Effector CD8-positive, alpha-beta T cell (primary cell): ENCODE data around the gene BCDIN3D.

Experiments
- DNase-seq: peaks from one replicate; lab custom pipeline; 2025; lab: John Stamatoyannopoulos, UW

BCDIN3D gene

DNA sequence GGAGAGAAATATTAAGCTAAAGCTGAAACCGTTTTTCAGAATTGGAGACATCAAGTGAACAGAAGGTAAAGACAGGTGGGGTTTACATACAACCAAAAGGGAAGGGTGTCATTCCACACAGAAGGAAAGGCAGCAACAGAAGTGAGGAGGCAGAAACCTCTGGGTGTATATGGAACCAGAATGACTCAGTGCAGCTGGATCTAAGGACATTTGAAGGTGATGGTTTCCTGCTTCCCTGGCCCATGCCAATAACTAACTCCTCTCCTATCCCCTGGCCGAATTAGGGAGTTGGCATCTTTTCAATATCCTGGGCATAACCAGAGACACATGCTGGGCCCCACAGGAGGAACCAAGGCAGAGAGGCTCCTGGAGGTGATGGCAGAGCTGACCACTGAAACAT is 23.1 kb downstream of the BCDIN3D start:
- DNase-seq: no peak

- DNase-seq: no peak
Measured at GRCh38 chr12:49818241-49818895, 24.5 kb downstream of the BCDIN3D start.

DNA sequence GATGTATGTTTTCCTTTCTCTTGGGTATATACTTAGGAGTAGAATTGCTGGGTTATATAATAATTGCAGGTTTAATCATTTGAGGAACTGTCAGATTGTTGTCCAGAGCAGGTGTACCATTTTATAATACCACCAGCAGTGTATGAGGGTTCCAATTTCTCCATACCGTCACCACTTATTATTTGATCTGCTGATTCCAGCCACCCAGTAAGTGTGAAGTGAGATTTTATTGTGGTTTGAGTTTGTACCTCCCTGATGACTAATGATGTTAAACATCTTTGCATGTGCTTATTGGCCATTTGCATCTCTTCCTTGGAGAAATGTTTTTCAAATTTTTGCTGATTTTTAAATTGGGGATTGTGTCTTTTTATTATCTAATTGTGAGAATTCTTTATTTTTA is 29.8 kb downstream of the BCDIN3D start:
- no peak for DNase-seq

DNA sequence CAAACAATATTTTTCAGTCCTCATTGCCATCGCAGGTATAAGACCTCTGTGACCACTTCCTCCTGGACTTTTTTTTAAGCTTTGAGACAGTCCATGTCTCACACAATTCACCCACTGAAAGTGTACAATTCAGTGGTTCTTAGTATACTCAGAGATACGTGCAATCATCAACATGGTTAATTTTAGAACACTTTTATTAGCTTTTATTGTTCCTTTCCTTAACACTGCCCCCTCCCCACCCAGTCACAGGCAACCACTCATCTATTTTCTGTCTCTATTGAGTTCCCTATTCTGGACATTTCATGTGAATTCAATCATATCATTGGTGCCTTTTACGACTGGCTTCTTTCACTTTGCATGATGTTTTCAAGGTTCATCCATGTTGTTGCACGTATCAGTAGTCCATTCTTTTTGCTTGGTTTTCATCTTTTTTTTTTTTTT is 30.9 kb downstream of the BCDIN3D start:
- no peak for DNase-seq

- no peak for DNase-seq
Measured at GRCh38 chr12:49811136-49811535, 31.8 kb downstream of the BCDIN3D start.

DNA sequence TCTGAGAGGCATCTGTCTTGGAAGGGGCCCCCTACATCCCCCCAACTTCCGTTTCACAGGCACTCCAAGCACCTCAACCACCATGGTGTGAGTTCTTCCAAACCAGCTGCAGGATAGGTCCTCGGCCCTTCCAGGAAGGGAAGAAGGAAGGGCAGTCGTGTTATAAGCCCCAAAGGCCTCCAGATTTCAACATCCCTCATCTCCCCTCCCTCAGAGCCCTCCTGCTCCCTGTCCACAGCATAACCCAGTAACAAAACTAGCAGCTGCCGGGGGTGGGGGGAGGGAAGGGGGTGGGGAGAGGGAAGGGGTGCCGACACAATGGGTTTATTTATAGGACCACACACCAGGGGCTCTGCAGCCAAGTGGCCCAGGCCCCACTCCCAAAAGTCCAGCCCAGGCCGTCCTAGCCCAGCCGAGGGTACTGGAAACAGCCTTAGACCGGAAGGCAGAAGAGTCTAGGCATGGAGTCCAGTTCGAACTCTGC is 33.0 kb downstream of the BCDIN3D start:
- no peak for DNase-seq

DNA sequence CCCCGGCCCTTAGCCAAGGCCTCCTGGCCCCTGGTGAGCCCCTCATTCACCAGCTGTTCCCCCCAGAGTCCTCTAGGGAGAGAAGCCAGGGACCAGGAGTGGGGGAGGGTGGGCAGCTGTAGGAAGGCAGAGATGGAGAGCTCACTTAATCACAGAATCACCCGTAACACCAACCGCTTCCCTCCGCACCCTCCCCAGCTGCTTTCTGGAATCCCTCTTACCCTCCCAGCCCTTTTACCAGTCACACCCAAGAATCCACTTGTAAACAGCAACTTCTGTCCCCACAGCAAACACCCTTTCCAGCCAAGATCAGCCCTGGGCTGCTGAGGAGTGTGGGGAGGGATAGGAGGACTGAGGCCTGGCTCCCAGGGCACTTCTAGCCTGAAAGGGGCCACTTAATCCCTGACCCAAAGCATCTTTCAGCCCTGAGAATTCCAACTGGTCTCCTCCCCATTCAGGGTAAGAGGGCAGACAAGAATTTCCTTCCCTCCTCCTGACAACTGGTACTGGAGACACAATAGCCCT is 33.5 kb downstream of the BCDIN3D start:
- DNase-seq: no peak

- no peak for DNase-seq
Measured at GRCh38 chr12:49808686-49809380, 34.1 kb downstream of the BCDIN3D start.

GRCh38 chr12:49807991-49808580 is 34.8 kb downstream of the BCDIN3D start:
- DNase-seq: no peak

- DNase-seq: no peak
Measured at GRCh38 chr12:49806877-49807276, 36.0 kb downstream of the BCDIN3D start.

DNA sequence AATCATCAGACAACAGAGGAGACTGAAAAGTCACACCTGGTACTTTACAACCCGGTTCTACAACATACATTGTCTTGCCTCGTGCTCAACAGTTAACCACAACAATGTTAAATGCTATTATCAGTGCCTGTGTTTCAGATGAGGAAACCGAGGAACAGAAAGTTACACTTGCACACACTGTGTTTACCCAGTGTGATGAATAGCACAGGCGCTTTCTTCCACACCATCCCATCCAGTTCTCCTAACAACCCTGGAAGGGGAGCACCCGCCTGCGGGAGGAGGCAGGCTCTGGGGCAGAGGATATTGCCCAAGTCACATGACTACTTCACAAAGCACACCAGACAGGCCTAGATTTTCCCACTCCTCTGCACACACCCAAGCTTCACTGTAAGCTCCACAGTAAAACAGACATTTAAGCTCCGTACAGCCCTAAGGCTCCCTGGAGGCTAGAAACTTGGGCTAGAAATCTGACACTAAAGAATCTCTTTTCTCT is 36.5 kb downstream of the BCDIN3D start:
- no peak for DNase-seq

DNA sequence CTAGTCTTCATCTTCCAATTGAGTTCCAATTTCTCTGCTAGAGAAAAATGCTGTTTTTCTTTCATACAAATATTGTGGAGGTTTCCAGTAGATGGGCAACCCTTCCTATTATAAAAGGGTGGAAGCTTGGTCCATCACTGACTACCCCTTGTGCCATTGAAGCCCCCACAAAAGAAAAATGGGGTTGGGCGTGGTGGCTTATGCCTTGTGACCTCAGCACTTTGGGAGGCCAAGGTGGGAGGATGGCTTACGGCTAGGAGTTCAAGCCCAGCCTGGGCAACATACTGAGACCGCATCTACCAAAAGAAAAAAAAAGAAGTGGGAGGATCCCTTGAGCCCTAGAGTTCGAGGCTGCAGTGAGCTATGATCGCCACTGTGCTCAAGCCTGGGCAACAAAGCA is 37.5 kb downstream of the BCDIN3D start:
- DNase-seq: no peak

GRCh38 chr12:49804821-49805220 is 38.1 kb downstream of the BCDIN3D start:
- no peak for DNase-seq

GRCh38 chr12:49803693-49804450 is 39.0 kb downstream of the BCDIN3D start:
- no peak for DNase-seq

DNA sequence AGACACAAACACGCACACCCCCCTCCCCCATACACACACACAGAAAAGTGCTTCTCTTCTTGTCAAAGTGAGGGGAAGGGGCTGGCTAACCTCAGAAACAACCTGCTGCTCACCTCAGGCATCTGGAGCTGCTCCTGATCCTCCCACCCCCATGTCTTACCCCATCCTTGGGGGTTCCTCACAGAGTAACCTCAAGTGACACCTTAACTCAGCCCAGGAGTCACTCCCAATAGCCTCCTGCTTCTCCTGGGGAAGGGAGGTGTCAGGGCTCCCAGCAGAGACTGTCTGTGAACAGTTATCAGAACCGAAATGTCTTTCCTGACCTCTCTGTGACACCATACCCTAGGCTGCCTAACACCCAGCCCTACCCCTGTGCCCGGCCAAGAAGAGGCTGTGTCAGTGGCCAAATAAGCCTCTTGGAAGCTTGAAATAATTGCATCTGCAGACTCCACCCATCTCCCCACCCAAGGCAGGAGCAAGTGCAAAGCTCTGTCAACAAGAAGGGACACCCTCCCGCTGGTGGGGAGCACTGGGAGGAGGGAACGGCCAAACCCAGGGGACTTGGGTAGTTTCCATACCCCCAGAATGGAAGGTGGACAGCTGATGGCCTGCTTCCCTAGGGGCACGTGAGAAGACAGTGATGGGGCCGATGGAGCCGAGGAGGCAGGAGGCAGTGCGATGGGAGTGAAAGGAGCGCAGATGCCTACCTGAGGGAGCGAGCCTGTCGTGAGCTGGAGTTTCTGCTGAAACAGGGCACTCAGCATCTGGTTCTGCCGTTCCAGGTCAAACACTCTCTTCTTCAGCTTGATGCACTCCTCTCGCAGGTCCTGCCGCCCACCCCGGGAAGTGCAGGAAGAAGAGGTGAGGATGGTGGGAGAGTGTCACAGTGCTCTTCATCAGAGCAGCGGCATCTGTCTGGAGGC is 41.5 kb downstream of the BCDIN3D start:
- no peak for DNase-seq

DNA sequence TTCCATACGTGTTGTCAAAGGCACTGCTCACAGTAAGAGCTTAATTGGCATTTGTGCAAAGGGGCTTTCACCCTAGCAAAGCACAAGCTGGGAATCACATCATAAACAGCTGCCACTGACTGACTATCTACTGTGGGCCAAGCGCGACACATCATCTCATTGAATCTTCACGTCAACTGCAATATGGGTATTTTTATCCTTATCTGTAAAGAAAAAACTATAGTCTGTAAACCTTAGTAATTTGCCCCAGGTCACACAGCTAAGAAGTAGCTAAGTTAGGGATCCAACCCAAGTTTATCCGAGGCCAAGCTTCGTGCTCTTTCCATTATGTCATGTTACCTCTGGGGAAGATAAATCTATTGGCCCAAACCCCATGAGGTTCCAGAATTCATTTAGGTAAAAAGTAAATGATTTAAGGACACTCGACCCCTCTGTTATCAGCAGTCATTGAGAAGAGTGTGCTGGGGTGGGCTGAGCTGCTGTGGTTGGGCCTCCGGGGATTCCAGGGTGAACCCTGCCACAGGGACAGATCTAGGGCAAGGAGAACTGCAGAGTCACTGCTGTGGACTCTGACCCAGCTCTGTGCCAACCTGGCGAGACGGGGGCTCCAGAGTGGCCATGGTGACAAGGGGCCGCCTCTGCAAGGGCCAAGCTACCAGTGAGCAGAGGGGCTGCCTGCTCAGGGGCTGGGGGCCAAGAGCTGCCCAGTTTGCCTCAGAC is 42.3 kb downstream of the BCDIN3D start:
- DNase-seq: no peak

- DNase-seq: no peak
Measured at GRCh38 chr12:49798934-49799333, 44.0 kb downstream of the BCDIN3D start.

DNA sequence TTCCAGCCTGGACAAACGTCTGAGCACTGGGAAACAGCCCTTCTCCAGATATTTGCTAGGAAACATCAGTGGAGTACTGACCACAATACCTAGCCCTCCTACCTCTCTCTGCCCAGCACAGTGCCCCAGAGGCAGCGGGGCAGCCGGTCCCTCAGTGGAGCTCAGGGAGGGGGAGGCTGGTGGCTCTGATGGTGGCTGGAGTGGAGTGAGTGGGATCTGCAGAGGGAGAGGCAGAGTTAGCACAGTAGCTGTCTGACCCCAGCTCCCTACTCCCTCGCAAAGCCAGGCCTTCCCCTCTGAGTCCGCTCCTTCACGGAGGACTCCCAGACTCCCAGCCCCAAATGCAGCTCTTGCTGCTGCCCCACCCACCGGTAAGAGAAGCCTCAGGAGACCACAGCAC is 44.7 kb downstream of the BCDIN3D start:
- no peak for DNase-seq

DNA sequence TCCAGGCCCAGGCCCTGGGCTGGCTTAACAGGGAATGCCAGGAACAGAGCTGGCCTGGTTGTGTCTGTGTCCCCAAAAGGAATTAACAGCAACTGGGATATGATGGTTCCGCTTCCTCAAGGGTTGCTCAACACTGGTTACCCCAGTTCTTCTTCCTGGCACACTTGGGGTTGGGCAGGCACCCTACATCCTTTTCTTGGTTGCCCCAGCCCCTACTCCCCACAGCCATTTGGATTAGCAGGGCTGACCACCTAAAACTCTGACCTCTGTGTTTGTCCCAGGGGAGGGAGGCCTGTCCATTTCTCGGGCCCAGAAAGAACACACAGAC is 45.5 kb downstream of the BCDIN3D start:
- no peak for DNase-seq
